CD4-positive, alpha-beta T cell treated with Interleukin-4 for 1 hour (primary cell): ENCODE data around the gene BRF1.

ENCODE experiments used
- DNase-seq, 2 donors: peaks; one replicate each; pipeline ENCODE4 v3.0.0-alpha.2; 2020 to 2022

The BRF1 gene

DNA sequence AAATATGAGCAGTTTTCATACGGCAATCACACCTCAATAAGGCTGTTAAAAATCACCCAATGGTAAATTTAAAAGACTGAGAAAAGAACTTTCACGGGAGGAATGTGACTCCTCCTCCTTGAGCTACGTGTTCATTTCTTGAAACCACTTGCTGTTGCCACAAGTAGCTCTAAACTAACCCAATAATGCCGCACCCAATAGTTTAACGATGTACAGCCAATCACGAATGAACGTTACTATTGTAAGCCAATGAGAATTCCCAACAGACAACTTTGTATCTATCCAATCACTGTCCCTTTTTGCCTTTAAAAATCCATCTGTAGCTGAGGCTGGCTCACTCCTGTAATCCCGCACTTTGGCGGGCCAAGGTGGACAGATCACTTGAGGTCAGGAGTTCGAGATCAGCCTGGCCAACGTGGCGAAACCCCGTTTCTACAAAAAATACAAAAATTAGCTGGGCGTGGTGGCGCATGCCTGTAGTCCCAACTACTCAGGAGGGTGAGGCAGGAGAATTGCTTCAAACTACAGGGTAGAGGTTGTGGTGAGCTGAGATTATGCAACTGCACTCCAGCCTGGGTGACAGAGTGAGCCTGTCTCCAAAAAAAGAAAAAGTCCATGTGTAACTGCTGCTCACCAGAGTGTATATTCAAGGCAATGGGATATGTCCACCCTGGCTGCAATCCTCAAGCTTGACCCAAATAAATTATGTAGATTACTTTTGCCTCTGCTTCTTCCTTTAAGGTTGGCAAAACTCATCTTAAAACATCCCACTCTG lies 76.8 kb downstream of the BRF1 start:
- DNase-seq = no peak

DNA sequence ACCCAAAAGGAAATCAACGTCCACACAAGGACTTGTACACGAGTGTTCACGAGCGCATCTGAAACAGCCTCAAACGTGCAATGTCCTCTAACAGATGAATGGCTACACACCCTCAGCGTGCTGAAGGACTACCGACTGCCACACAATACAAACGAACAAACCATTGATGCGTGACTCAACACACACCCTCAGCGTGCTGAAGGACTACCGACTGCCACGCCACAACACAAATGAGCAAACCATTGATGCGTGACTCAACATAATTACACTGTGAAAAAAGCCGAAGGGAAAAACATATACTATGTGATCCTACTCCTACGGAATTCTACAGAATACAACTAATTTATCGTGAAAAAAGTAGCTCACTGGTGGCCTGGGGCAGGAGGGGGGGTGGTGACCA lies 77.5 kb downstream of the BRF1 start:
- no peak for DNase-seq

DNA sequence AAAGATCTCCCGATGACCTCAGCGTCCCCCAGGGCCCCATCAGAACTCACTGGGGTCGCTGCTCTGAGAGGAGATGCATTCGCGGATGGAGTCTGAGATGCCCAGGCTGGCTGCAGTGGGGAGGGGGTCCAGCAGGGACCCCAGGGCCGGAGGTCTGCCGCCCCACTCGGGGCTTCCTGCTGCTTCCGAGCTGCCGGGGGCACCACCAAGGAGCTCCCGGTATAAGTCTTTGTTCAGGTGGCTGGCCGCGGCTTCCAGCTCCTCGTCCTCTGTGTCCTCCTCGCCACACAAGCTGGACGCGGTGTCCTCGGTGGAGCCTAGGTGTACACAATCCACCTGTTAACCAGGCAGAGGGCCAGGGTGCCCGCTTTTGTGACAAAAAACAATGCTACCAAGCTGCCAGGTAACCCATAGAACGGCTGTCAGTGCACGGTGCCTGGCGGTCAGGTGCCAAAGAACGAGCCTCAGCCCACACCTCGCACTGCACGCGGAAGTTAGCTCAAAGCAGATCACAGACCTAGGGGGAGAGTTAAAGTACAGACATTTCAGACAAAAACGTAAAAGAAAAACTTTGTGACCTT lies 79.1 kb downstream of the BRF1 start:
- no peak for DNase-seq

DNA sequence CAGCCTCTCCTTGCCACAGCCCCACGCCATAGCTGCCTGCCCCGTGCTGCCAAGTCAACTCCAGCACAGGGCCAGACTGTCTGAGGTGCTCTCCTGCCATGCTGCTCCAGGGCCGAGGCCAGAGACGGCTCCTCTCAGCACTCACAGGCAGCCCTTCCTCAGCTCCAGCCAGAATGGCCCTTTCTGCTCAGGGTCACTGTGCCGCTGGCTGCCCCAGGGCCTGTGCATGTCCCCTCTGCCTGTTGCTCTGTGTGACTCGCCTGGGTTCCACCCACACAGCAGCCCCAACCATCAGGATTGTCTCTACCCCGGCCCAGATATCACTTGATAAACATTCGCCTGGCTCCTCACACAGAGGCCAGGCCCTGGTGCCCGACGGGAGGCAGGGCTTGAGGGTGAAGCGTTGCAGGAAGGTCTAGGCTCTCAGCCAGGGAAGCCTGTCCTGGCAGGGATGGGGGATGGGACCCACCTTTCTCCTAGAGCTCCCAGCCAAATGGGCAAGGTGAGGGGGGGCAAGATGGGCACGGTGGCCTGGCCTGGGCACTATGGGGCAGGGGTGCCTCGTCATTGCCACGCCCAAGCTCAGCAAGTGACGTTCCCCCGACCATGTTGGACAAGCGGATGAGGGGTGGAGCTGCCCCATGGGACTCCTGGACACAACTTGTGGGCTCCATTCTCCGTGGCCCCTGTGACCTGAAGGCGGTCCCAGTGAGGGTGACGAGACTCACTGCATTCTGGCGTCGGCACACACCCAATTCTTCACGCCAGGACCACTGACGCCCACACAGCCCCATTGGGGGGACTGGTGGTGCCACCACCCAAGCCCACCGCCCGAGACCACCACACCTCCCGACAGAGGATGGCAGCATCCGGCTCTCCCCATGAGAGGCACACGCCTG lies 79.9 kb downstream of the BRF1 start:
- DNase-seq = no peak

- DNase-seq = no peak
Observed at GRCh38 chr14:105219753-105220152, 81.0 kb downstream of the BRF1 start.

DNA sequence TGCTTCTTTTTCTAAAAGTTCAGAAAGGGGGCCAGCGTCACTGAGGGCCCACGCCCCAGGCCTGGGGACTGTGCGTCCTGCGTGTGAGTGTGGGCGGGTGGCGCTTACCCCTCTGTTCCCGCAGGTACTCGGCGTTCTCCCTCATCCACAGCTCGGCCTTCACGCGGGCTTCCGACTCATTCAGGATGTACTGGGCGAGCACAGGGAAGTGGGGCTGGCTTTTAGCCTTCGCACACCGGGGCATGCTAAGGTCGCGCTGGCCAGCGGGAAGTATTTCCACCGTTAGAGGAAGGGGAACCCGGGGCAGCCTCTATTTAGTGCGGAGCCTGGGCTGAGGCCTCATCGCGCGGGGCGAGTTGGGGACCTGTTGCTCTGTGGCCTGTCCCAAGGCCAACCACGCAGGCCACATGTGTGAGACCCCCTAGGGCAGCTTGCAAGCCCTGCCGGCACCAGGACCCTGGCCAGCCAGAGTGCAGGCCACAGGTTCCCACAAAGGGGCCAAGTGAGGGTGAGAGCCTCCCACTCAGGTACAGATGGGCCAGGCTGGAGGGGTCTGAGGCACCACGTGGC lies 81.7 kb downstream of the BRF1 start:
- no peak for DNase-seq

- DNase-seq = no peak
Observed at GRCh38 chr14:105218611-105219010, 82.2 kb downstream of the BRF1 start.

DNA sequence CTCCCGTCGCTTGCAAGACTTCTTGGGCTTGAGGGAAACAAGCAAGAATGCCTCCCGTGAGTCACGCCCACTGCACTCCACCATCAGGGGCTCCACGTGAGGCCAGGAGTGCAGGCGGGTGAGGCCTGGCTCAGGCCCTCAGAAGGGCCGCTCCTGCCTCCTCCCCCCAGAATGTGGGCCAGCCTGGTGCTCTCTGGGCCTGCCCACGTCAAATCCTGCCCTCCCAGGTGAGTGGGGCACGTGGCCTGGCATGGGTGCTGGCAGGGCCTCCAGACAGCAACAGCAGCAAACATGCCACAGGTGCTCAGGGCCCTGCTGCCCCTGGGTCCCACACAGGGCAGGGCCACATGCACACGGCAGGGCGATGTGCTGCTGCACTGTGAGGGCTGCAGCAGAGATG lies 83.0 kb downstream of the BRF1 start:
- no peak for DNase-seq

- DNase-seq = no peak
Observed at GRCh38 chr14:105216490-105217247, 84.1 kb downstream of the BRF1 start.

GRCh38 chr14:105215602-105216001 lies 85.2 kb downstream of the BRF1 start:
- no peak for DNase-seq

DNA sequence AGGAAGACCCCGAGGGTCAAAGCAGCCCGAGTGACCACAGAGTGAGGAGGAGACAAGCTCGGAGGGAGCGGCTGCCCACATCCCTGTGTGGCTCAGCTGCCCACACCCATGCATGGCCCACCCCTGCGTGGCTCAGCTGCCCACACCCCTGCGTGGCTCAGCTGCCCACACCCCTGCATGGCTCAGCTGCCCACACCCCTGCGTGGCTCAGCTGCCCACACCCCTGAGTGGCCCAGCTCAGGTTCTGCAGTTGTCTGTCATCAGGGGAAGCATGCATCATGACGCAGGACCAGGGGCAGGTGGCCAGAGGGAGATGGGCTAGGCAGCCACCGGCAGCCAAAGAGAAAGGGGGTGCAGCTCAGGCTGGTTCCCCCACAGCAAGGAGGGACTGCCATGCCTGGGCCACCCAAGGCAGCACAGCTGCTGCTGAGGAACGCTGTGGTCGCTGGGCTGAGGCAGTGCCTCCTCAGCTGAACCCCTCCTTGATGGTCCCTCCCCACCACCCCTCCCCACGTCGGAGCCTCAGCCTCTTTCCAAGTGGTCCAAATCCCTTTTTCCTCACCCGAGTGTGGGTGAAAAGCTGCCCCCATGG lies 86.4 kb downstream of the BRF1 start:
- no peak for DNase-seq

DNA sequence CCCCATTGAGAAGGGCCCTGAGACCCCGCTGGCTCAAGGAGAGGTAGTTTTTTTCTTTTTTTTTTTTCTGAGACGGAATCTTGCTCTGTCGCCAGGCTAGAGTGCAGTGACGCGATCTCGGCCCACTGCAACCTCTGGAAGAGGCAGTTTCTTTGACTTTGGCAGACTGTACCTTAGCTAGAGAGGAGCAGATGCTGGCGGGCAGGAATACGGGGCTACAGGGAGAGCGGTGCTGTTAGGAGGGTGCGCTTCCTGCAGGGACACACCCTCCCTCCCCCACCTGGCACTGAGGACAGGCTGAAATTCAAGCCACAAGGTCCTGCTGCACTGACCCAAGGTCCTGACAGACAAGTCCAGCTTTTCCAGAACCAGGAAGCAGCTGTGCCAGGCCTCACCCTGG lies 87.4 kb downstream of the BRF1 start:
- DNase-seq = no peak

- no peak for DNase-seq
Observed at GRCh38 chr14:105212541-105213300, 88.1 kb downstream of the BRF1 start.

DNA sequence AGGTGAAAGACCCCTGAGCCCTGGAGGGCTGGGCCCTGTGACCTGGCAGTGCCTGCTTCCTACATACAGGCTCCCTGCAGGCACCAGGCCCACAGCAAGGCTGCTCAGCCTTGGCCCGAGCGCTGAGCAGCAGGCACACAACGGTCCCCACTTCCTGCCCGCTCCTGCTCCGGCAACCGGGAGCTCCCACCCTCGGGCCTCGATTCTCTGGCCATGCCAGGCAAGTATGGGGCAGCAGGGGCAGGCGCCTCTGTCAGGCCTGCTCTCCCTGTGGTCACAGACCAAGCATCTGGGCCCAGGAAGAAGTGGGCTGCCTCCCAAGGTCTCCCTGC lies 89.1 kb downstream of the BRF1 start:
- no peak for DNase-seq

DNA sequence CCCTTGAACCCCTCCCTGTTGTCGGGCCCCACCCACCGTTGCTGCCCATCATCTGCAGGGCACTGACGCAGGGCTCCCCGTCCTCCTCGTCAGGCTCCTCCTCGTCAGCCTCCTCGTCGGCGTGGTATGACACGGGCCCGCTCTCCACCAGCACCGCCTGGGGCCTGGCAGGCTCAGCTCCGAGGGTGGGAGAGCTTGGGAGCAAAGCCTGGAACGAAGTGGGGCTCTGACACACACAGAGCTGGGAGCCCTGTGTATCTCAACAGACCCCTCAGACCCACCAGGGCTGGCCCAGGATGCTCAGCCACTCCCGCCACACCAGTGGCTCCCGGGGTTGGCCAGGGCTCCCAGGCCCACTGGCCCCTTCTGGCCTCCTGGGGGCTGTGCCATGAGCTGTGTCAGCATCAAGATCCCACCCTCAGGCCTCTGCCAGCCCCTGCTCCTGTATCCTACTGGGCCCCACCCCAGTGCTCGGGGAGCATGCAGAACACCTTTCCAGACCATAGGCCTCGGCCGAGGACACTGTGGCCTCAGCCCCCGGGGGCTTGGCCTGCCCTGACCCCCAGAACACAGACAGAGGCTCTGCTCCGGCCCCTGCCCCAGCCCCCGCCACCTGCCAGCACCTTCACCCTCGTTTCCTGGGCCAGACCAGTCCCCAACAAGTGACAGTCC lies 89.6 kb downstream of the BRF1 start:
- no peak for DNase-seq

DNA sequence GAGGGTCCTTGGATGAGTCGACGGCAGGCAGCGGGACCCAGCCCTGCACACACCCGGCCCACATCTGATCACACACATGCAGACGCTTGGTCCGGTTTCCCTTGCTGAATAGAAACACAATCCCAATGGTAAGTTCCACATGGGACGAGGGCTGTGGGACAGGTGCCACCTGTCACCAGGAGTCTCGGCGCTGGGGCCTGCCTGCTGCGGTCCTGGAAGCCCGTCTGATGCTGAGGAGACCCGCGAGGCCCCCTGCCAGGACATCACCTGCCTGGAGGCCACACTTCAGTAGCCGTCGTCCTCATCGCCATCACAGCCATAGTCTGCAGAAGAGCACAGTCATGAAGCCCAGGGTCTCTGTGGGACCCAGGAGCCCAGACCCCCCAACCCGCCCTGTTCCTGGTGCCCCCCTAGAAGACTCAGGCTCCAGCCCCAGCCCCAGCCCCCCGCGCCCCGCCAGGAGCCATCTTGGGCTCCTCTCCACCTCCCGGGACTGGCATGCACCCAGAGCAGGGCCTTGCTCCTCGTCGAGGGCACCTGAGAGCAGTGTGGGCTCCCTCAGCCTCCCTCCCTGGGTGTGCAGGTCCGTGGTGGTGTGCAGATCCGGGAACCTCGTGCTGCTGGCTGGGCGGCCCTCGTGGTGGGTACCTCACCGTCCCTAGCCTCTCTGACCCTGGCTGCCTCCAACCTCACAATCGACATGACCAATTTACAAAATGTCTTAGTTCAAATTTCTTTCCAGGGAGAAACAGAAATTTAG lies 90.4 kb downstream of the BRF1 start:
- no peak for DNase-seq

GRCh38 chr14:105209646-105210045 lies 91.2 kb downstream of the BRF1 start:
- no peak for DNase-seq

DNA sequence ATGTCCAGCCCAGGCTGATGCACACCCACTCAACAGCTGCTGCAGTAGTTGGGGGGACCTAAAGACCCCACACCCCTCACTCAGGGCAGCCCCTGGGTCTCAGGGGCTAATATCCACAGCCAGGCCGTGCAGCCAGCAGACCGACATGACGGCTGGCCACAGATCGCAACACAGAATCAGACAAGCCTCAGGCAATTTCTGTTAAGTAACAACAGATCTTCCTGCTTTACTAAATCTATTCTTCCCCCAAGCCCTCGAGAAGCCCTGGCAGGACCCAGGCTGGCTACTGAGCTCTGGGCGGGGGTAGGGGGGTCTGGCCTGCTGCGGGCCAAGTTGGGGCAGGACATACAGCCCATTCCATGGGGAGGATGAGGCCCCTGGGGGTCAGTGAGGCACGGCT lies 91.7 kb downstream of the BRF1 start:
- DNase-seq = no peak

DNA sequence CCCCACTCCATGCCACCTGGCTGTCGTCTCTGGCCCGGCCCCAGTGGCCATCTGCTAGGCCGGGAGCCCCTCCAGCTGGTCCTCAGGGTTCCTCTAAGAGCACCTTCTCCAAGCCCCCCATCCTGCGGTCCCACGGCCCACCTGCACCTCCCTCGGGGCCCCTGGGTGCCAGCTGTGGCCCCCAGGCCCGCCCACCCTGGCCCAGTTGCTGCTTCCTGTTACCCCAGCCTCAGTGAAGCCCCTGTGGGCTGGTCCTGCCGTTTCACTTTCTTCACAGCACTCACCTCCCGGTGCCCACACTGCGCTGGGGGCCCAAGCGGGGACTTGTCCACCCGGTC lies 92.1 kb downstream of the BRF1 start:
- DNase-seq = no peak

DNA sequence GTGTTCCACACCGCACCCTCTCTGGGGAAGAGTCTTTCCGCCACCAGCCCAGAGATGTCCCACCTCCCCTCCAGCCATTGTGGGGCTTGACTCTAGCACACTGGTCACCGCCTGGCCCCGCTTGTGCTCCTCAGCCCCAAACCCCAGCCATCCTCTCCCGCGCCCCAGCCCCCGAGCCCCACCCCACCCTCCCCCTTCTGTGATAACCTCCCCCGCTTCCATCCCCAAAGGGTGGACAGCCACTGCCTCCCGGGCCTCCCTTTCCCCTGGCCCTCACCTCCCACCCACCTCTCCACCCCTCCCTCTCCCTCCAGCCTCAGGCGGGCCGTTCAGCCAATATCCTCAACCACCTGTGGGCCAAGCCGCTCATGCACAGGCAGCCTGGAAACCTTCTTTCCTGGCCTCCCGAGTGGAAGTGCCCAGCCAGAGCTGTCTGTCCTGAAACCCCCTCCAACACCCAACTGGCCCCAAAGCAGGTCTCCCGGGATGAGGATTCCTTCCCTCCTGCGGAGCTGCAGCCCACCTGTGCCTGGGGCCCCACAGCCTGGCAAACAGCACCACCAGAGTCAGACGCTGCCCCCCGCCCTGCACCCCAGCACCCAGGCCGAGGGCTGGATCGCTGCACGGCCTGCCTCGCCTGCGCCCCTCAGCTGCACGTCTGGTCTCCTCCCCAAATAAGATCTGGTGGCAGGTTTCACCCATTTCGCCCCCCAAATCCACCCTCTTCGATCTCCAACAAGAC lies 92.6 kb downstream of the BRF1 start:
- no peak for DNase-seq
